ENCODE data around the gene FGD2.

Gene FGD2

GRCh38 chr6:36970892-36971842, 34.3 kb upstream of the FGD2 start:
- in situ Hi-C loops (cut with MboI; ENCODE audit: low sequenced_read_pairs), result no loop called here

- in situ Hi-C loops (cut with MboI; ENCODE audit: low sequenced_read_pairs), result no loop called here
Measured at GRCh38 chr6:36971921-36972673, 33.4 kb upstream of the FGD2 start.

- in situ Hi-C loops (cut with MboI; ENCODE audit: low sequenced_read_pairs), result no loop called here
Measured at GRCh38 chr6:36973190-36973589, 32.3 kb upstream of the FGD2 start.

- in situ Hi-C loops (cut with MboI; ENCODE audit: low sequenced_read_pairs), result no loop called here
Measured at GRCh38 chr6:36973647-36974046, 31.8 kb upstream of the FGD2 start.

- in situ Hi-C loops (cut with MboI; ENCODE audit: low sequenced_read_pairs), result no loop called here
Measured at GRCh38 chr6:36975231-36976006, 30.0 kb upstream of the FGD2 start.

- in situ Hi-C loops (cut with MboI; ENCODE audit: low sequenced_read_pairs), result no loop called here
Measured at GRCh38 chr6:36976007-36976264, 29.5 kb upstream of the FGD2 start.

GRCh38 chr6:36976509-36976908, 28.9 kb upstream of the FGD2 start:
- in situ Hi-C loops (cut with MboI; ENCODE audit: low sequenced_read_pairs), result no loop called here

GRCh38 chr6:36976931-36977330, 28.5 kb upstream of the FGD2 start:
- in situ Hi-C loops (cut with MboI; ENCODE audit: low sequenced_read_pairs), result no loop called here

GRCh38 chr6:36977470-36977941, 27.9 kb upstream of the FGD2 start:
- in situ Hi-C loops (cut with MboI; ENCODE audit: low sequenced_read_pairs), result no loop called here

GRCh38 chr6:36978421-36979346, 26.8 kb upstream of the FGD2 start:
- in situ Hi-C loops (cut with MboI; ENCODE audit: low sequenced_read_pairs), result no loop called here

- in situ Hi-C loops (cut with MboI; ENCODE audit: low sequenced_read_pairs), result no loop called here
Measured at GRCh38 chr6:36979347-36979742, 26.1 kb upstream of the FGD2 start.

- in situ Hi-C loops (cut with MboI; ENCODE audit: low sequenced_read_pairs), result no loop called here
Measured at GRCh38 chr6:36980129-36980528, 25.3 kb upstream of the FGD2 start.

- in situ Hi-C loops (cut with MboI; ENCODE audit: low sequenced_read_pairs), result no loop called here
Measured at GRCh38 chr6:36980876-36981619, 24.4 kb upstream of the FGD2 start.

GRCh38 chr6:36983538-36983937, 21.9 kb upstream of the FGD2 start:
- in situ Hi-C loops (cut with MboI; ENCODE audit: low sequenced_read_pairs), result no loop called here

- in situ Hi-C loops (cut with MboI; ENCODE audit: low sequenced_read_pairs), result no loop called here
Measured at GRCh38 chr6:36984581-36985416, 20.7 kb upstream of the FGD2 start.

- in situ Hi-C loops (cut with MboI; ENCODE audit: low sequenced_read_pairs), result no loop called here
Measured at GRCh38 chr6:36985417-36985807, 20.0 kb upstream of the FGD2 start.

- in situ Hi-C loops (cut with MboI; ENCODE audit: low sequenced_read_pairs), result no loop called here
Measured at GRCh38 chr6:36985808-36986703, 19.4 kb upstream of the FGD2 start, which contains the start of gene MTCH1. TSS of gene MTCH1 (minus strand) at chr6:36986196. CDS start at chr6:36986173, 23 bp downstream.

- in situ Hi-C loops (cut with MboI; ENCODE audit: low sequenced_read_pairs), result no loop called here
Measured at GRCh38 chr6:36986704-36987047, 18.8 kb upstream of the FGD2 start.
